ENCODE measurements around the gene ABLIM2. TPM values are rescaled to one million over a fixed set of nuclear protein-coding genes. Genes with fewer than 3 reads are reported as not detected.

The ABLIM2 gene
- total RNA-seq, 2 experiments from 2014 or later, result 0.13 TPM; not detected in 1

DNA sequence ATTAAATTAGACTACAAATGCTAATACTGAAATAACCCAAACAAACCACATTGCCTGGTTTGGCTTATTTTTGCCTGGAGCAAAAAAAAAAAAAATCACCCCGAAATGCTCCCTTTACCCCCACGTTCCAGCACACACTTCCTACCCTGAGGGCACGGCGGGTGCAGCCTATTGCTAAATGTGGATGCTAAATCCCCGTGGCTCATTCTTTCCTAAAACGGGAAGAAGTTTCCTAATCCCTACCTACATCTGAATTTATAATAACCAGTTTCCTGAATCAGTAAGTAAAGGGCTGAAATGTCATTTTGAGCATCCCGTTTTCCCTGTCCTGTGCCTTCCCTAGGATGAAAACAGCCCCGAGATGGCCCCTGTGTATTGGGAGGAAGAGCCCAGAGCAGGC lies 97.0 kb downstream of the ABLIM2 start:
- no peaks in the 10 kb centered on the region for H3K27me3 Mint-ChIP-seq
- H3K4me1 Mint-ChIP-seq, result no peaks in the 10 kb centered on the region
- peaks cover 18% of the 10 kb centered on the region for H3K9me3 Mint-ChIP-seq
- POLR2A ChIA-PET, result no interaction called here
- no peak overlapping the region for H3K4me3 Mint-ChIP-seq
- DNase-seq, result no peak
- no peak overlapping the region for H3K27ac Mint-ChIP-seq
- peaks cover 5% of the 10 kb centered on the region for H3K36me3 Mint-ChIP-seq (ENCODE audit: low read depth)
- CTCF ChIA-PET, result no interaction called here

DNA sequence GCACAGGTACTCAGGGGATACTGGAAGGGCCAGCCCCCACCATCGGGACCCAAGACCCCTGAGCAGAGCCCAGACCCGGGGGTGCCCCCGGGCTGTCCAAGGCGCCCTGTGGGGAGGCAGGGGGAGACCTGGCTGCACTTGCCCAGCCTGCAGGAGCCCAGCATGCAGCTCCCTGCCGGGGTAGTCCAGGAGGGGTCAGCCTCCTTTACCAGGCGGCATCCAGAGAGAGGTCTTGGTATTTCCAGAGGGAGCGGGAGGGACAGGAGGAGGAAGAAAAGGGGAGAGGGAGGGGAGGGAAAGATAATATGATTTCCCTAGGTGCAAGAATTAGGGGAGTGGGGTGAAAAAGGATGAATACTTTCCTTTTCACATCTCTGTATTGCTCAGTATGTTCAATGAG lies 97.5 kb downstream of the ABLIM2 start:
- POLR2A ChIA-PET, result no interaction called here
- Mint-ChIP-seq H3K36me3 (ENCODE audit: low read depth) (peaks cover 5% of the 10 kb centered on the region), H3K4me3 (no peak overlapping the region), H3K4me1 (no peaks in the 10 kb centered on the region), H3K27ac (no peak overlapping the region), H3K9me3 (peaks cover 18% of the 10 kb centered on the region), H3K27me3 (no peaks in the 10 kb centered on the region)
- DNase-seq, result no peak
- CTCF ChIA-PET, result no interaction called here

DNA sequence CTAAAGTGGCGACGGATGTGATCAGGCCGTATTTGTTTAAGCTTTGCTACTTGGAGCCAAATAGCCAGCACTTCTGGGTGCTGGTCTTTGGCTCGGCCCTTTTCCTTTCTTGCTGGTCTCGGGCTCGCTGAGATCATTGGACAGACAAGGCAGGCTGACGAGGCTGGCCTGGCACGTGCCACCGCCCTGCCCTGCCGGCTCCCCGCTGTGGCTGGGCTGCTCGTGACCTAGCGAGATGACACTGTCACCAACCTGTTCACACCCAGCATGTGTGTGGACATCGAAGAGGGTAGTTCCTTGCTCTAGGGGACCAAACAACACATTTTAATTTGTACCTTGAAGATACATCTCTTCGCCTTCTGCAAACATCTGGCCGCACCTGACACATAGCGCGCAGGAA lies 98.0 kb downstream of the ABLIM2 start:
- Mint-ChIP-seq H3K27ac (no peak overlapping the region), H3K4me1 (no peaks in the 10 kb centered on the region), H3K36me3 (ENCODE audit: low read depth) (peaks cover 5% of the 10 kb centered on the region), H3K9me3 (peaks cover 18% of the 10 kb centered on the region), H3K27me3 (no peaks in the 10 kb centered on the region), H3K4me3 (no peak overlapping the region)
- ChIA-PET POLR2A (no interaction called here), CTCF (no interaction called here)
- DNase-seq, result no peak

DNA sequence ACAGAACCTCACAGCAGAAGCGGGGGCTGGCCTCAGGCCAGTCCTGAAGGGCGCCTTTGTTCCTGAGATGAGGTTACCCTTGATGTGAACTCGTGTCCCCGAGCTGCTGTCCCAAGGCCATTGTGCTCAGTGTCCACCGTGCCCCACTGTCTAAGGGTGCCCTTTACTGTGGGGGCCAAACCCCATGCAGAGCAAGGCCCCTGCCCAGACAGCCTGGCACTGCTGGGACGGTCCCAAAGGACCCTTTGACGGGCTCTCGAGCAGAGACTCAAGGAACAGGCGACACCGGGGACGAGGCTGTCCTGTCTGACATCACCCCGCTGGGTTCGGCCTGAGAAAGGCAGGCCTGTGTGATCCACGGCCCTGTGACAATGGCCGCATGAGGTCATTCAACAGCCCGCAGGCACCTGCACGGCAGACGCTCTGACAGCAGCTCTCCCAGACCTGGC lies 100.6 kb downstream of the ABLIM2 start:
- Mint-ChIP-seq H3K27me3 (no peaks in the 10 kb centered on the region), H3K4me3 (no peak overlapping the region), H3K9me3 (peaks cover 3% of the 10 kb centered on the region), H3K4me1 (no peaks in the 10 kb centered on the region), H3K27ac (no peak overlapping the region), H3K36me3 (ENCODE audit: low read depth) (no peaks in the 10 kb centered on the region)
- ChIA-PET POLR2A (no interaction called here), CTCF (no interaction called here)
- no peak for DNase-seq

DNA sequence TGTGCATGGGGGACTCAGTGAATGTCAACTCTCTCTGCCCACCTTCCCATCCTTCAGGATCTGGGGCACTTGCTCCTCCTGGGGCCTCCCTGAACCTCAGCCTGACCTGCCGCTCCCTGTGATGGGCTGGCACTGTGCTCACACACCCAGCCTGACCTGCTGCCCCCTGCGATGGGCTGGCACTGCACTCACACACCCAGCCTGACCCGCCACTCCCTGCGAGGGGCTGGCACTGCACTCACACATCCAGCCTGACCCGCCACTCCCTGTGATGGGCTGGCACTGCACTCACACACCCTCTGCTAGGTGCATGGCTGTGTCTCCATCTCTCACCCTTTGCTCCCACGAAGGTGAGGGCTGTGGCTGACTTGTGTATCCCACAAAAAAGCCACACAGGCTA lies 103.4 kb downstream of the ABLIM2 start:
- H3K9me3 Mint-ChIP-seq, result peaks cover 3% of the 10 kb centered on the region
- no peaks in the 10 kb centered on the region for H3K27me3 Mint-ChIP-seq
- H3K27ac Mint-ChIP-seq, result no peak overlapping the region
- ChIA-PET POLR2A (no interaction called here), CTCF (no interaction called here)
- no peak for DNase-seq
- H3K4me3 Mint-ChIP-seq, result no peak overlapping the region
- H3K36me3 Mint-ChIP-seq (ENCODE audit: low read depth), result no peaks in the 10 kb centered on the region
- H3K4me1 Mint-ChIP-seq, result no peaks in the 10 kb centered on the region

DNA sequence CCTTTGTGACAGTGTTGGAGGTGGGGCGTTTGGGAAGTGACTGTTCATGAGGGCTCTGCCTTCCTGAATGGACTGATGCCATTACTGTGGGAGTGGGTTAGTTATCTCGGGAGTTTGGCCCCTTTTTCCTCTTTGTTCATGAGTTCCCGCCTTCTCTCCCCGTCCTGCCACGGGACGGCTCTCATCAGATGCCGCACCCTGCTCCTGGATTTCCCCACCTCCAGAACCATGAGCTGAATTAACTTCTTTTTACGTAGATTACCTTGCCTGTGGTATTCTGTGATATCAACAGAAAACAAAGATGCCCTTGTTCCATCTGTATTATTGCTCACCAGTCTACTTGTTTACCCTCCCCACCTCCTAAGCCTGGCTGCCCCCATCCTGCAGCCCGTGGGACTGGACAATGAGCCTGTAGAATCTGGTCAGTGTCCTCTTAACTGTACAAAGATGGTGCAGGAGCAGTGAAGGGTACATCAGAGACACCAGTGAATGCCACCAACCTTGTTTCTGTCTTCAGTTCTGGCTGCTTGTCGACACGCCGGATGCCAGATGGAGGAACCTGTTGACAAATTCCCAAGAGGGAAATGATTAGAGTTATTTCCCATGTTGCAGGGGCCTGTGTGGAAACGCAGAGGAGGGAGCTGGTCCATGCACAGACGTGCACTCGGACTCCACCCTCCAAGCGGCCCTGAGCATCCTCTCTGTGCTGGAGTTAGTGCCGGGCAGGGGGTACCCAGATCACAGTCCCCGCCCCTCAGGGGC lies 104.7 kb downstream of the ABLIM2 start:
- H3K9me3 Mint-ChIP-seq, result peaks cover 3% of the 10 kb centered on the region
- H3K4me1 Mint-ChIP-seq, result no peaks in the 10 kb centered on the region
- H3K27ac Mint-ChIP-seq, result no peak overlapping the region

DNA sequence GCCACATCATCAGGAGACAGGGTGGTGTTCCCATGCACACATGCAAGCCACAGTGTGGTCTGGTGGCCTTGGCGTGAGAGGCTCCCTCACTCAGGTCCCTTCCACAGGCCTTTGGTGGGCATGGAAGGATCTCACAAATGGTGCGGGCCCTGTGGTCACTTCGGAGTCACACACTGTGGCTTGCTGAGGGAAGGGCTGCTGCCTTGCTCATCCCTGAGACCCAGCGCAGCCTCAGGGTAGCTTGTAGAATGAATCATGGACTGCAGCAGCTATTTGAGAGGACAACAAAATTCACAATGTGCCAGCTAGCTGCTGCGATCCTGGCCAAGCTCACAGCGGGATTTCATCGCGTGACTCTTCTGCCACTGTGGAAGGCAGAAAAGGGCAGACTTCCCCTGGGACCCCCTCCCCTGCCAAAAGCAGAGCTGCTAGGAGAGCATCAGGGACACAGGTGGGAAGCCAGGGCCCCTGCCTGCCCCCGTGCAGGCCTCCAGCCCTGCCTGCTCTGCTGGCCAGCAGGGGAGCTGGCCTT lies 106.4 kb downstream of the ABLIM2 start:
- no peaks in the 10 kb centered on the region for H3K4me1 Mint-ChIP-seq
- no peak overlapping the region for H3K4me3 Mint-ChIP-seq
- no peaks in the 10 kb centered on the region for H3K36me3 Mint-ChIP-seq (ENCODE audit: low read depth)
- CTCF ChIA-PET, result no interaction called here
- DNase-seq, result no peak
- H3K9me3 Mint-ChIP-seq, result peaks cover 3% of the 10 kb centered on the region
- no peak overlapping the region for H3K27ac Mint-ChIP-seq
- POLR2A ChIA-PET, result interaction anchor here (1.1 kb wide), 1 partner anchor 35 kb away, joined by 3 read pairs; no protein-coding TSS in a partner anchor
- peaks cover 3% of the 10 kb centered on the region for H3K27me3 Mint-ChIP-seq

More for the DNA sequence above, 104.7 kb downstream of the ABLIM2 start:
- ChIA-PET CTCF (no interaction called here), POLR2A (no interaction called here)
- Mint-ChIP-seq H3K27me3 (peaks cover 3% of the 10 kb centered on the region), H3K4me3 (no peak overlapping the region), H3K36me3 (ENCODE audit: low read depth) (no peaks in the 10 kb centered on the region)
- no peak for DNase-seq

DNA sequence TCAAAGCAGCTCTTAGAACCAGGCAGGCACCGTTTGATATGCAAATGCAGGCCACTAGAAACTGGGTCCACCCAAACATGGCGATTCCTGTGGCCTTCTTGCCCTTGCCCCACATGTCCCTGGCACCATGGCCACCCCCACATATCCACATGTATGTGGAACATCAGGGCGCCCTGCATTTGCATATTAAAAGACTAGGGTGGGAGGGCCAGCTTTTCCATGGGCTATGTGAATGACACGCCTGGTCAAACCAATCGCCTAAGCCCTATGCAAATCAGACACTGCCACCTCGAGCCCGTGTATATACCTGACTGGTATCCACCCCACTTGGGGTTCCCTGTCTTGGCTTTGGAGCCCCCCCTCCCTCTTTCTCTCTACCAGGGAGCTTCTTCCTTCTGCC lies 107.0 kb downstream of the ABLIM2 start:
- H3K27me3 Mint-ChIP-seq, result peaks cover 3% of the 10 kb centered on the region
- ChIA-PET POLR2A (interaction anchor here (1.1 kb wide), 1 partner anchor 36 kb away, joined by 3 read pairs; no protein-coding TSS in a partner anchor), CTCF (no interaction called here)
- DNase-seq, result no peak
- no peaks in the 10 kb centered on the region for H3K36me3 Mint-ChIP-seq (ENCODE audit: low read depth)
- peaks cover 3% of the 10 kb centered on the region for H3K9me3 Mint-ChIP-seq
- no peak overlapping the region for H3K27ac Mint-ChIP-seq
- no peak overlapping the region for H3K4me3 Mint-ChIP-seq
- H3K4me1 Mint-ChIP-seq, result no peaks in the 10 kb centered on the region

DNA sequence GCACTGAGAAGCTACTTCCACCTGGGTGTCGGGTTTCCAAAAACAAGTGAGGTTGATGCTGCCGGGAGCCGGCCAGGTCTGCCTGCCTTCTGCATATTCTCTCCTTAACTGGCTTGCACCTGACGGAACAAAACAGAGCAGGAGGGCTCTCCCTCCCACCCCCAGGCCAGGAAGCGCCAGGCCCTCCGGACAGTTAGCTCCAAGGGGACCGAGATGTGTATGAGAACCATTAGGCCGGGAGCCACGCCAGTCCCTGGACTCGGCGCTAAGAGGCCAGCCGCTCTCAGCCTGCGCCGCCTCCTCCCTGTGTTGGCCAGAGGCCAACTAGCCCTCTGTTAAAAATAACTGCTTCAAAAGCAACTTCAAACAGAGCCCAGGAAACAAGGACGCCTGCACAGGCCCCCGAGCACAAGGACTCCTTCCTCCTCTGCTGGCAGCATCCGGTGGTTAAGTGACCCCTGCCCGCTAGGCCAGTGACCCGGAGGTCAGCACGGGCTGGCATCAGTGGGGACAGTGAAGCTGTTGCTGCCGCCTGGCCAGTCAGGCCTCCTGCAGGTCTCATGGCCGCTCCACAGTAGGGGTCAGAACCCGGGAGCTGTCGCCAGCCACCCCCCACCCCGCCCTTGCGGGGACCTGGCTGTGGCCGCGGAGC lies 107.9 kb downstream of the ABLIM2 start:
- no peak for DNase-seq
- CTCF ChIA-PET, result no interaction called here
- no peaks in the 10 kb centered on the region for H3K36me3 Mint-ChIP-seq (ENCODE audit: low read depth)
- H3K4me3 Mint-ChIP-seq, result no peak overlapping the region
- no peak overlapping the region for H3K27ac Mint-ChIP-seq
- peaks cover 3% of the 10 kb centered on the region for H3K9me3 Mint-ChIP-seq
- H3K4me1 Mint-ChIP-seq, result no peaks in the 10 kb centered on the region
- peaks cover 3% of the 10 kb centered on the region for H3K27me3 Mint-ChIP-seq
- POLR2A ChIA-PET, result interaction anchor here (1.1 kb wide), 1 partner anchor 37 kb away, joined by 3 read pairs; no protein-coding TSS in a partner anchor

DNA sequence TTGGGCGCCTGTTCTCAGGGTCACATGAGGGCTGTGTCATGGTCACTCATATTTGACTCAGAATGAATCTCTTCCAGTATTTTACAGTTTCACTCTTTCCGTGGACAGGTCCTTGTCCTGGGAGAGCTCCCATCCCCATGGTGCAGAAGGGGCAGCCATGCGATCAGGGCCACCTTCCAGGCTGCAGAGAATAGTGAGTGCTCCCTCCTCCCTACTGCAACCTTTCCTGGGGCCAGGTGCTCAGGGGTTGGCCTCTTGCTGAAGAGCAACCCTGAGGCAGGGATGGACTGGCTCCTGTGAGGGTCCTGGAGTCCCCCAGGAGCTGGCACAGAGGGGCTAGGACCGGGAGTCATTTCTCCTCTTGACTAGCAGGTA lies 108.4 kb downstream of the ABLIM2 start:
- no peak for DNase-seq
- Mint-ChIP-seq H3K36me3 (ENCODE audit: low read depth) (no peaks in the 10 kb centered on the region), H3K4me1 (no peaks in the 10 kb centered on the region), H3K9me3 (peaks cover 3% of the 10 kb centered on the region), H3K27ac (no peak overlapping the region), H3K27me3 (peaks cover 3% of the 10 kb centered on the region), H3K4me3 (no peak overlapping the region)
- ChIA-PET POLR2A (no interaction called here), CTCF (no interaction called here)

DNA sequence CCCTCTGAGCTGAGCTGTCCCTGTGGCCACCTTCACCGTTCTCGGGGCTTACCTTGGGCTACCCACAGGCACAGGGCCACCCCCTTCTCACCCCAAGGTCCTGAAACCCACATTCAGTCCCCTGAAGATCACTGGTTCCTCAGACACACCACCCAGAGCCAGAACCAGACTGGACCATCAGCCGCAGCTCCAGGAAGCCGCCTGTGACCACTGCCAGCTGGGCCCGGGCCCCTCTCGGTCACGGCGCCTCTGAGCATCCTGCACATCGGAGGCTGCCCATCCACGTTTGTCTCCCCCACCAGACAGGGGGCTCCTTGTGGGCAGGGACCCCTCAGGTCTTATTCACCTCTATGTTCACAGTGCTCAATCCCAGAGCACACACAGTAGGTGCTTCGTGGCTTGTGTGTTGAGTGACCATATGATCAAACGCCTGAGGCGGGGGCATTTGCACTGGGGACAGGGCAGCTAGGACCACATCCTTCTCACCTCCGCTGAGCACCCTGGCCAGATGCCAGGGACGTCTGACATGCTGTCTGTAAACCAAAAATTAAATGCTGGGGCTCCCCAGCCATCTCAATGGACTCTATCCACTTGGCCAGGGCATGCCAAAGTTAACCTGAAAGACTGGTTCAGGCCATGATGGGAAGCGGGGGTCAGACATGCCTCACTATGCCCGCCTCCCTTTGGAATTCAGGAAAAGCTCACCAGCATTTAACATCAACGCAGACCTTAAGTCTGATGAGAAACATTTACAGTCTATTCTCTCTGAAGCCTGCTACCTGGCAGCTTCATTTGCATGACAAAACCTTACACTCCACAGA lies 109.5 kb downstream of the ABLIM2 start:
- Mint-ChIP-seq H3K4me1 (no peaks in the 10 kb centered on the region), H3K27ac (no peak overlapping the region), H3K27me3 (peaks cover 7% of the 10 kb centered on the region), H3K4me3 (no peak overlapping the region), H3K9me3 (no peaks in the 10 kb centered on the region), H3K36me3 (ENCODE audit: low read depth) (no peaks in the 10 kb centered on the region)
- CTCF ChIA-PET, result no interaction called here
- POLR2A ChIA-PET, result no interaction called here
- no peak for DNase-seq

DNA sequence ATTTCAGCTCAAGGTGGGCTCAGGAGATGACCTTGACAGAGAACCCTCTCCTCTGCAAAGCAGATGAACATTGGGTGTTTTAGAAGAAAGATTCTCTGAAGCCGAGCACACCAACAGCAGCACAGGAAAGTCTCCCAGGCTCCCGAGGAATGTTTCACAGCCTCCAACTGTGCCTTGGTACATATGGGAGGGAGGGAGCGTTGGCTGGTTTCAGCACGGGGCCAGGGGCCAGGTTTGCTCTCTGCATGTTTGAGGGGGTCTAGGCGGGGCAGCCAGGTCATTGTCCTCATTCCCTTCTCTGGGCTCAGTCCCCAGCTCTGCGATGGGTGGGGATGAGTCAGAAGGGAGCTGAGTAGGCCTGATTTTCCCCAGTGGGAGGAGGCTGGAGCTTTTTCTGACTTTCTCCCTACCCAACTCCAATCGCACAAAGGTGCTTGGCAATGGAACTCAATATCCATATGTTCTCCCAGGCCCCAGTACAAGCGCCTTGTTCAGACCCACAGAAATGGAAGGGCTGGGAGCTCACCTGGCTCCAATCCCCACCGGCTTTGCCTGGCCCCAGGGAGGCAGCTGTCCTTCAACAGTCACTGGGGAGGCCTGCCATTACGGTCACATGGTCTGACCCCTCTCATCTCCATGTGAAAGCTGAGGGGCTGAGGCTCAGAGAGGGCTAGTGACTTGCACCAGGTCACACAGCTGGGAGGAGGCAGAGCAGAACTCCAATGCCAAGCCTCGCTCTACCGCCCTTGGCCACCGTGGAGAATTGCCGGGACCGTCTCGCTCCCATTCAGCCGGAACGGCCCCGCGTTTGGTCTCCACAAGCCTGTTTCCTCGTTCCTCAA lies 110.6 kb downstream of the ABLIM2 start:
- no peak for DNase-seq
- Mint-ChIP-seq H3K27ac (no peak overlapping the region), H3K4me1 (no peaks in the 10 kb centered on the region), H3K27me3 (peaks cover 7% of the 10 kb centered on the region), H3K36me3 (ENCODE audit: low read depth) (no peaks in the 10 kb centered on the region), H3K4me3 (no peak overlapping the region), H3K9me3 (no peaks in the 10 kb centered on the region)
- CTCF ChIA-PET, result no interaction called here
- POLR2A ChIA-PET, result no interaction called here

All from activated CD4-positive, alpha-beta memory T cell treated with anti-CD3 and anti-CD28 coated beads, Interleukin-2, amount 10 ng/mL, durations not matched to agents 7 days and 5 days (primary cell).